CD4-positive, alpha-beta T cell treated with Interleukin-1 beta for 1 hour (primary cell): ENCODE measurements around the gene ELF3.
A peak's percentile ranks its signal among the peaks of the same experiment; 100 is the strongest.
"Not testable (repeated sequence)": the region's sequence is repeated elsewhere in the genome, so short reads cannot be mapped to it uniquely, and the experiment has no call there.

Experiments used
- DNase-seq, 2 donors: peaks; one replicate each; pipeline ENCODE4 v3.0.0-alpha.2; 2020 to 2022

Gene ELF3

DNA sequence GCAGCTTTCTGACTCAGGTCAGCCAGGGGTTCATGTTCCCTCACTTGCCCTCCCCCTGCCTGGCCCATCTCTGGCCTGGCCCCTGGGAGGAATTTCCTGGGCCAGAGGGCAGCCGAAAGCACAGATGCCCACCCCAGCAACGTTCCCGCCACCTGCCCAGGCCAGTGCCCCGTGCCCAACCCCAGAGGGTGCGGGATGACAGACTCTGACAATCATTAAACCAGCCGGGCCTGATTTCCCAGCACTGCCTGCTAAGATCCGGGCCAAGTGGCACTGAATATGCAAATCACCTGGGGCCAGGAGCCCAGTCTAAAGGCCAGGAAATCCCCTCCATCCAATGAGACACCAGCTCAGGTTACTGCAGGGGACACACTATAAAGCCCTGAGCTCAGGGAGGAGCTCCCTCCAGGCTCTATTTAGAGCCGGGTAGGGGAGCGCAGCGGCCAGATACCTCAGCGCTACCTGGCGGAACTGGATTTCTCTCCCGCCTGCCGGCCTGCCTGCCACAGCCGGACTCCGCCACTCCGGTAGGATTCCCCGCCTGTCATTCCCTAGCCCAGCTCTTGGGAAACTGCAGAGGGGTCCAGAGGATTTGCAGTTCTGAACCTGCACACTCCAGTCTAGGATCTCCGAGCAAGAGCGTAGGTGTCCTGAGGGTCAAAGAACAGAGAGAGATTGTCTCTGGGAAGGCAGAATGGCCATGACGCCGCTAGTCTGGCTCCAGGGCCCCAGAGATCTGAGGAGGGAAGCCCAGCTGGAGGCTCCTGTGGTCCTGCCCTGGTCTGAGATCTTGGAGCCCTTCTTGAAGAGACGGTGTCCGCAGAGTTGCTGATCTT, at the start of gene ELF3:
ELF3 (plus strand) TSS at position 408 of the 836 bp plus-strand sequence. CDS start 550 bp downstream, outside the sequence.
- no peak for DNase-seq

- DNase-seq = not testable (repeated sequence)
These were observed 48.0 kb upstream of the ELF3 start for GRCh38 chr1:201962382-201962781.

GRCh38 chr1:201964261-201964660, 46.1 kb upstream of the ELF3 start:
- DNase-seq = no peak

DNA sequence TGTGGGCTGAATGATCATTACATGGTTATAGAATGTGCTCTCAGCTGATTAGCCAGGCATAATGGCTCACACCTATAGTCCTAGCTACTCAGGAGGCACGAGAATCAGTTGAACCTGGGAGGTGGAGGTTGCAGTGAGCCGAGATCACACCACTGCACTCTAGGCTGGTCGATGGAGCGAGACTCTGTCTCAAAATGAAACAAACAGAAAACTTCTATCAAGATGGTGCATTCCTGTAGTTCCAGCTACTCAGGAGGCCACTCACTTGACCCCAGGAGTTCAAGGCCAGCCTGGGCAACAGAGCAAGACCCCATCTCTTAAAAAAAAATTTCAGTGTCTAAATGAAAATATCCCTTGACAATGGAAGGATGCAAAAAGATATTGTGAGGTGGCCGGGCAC, 44.2 kb upstream of the ELF3 start:
- DNase-seq = no peak

- no peak for DNase-seq
These were observed 42.0 kb upstream of the ELF3 start for GRCh38 chr1:201968202-201968925.

GRCh38 chr1:201970334-201971159, 39.8 kb upstream of the ELF3 start:
- DNase-seq = no peak

- DNase-seq = peak; percentile 69 to 75
These were observed 28.2 kb upstream of the ELF3 start for GRCh38 chr1:201982082-201982622.

GRCh38 chr1:201982623-201983379, 27.6 kb upstream of the ELF3 start, which contains the start of gene RNPEP:
TSS of gene RNPEP (plus strand) at chr1:201982648. CDS start at chr1:201982667, 19 bp downstream.
- DNase-seq = peak; percentile 50 to 56

- no peak for DNase-seq
These were observed 27.0 kb upstream of the ELF3 start for GRCh38 chr1:201983380-201983805.

GRCh38 chr1:201984446-201984845, 25.9 kb upstream of the ELF3 start:
- DNase-seq = no peak

DNA sequence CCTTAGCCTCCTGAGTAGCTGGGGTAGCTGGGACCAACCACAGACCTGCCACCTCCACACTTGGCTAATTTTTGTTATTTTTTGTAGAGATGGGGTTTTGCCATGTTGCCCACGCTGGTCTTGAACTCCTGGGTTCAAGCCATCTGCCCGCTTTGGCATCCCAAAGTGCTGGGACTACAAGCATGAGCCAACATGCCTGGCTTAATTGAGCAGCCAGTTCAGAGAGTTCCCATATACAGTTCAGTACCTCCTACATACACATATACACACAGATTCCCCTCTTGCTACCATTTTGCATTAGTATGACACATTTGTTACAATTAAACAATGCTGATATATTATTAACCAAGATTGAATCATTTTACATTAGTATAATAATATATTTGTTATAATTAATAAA, 25.0 kb upstream of the ELF3 start:
- DNase-seq = no peak

- no peak for DNase-seq
These were observed 21.8 kb upstream of the ELF3 start for GRCh38 chr1:201988601-201989000.

DNA sequence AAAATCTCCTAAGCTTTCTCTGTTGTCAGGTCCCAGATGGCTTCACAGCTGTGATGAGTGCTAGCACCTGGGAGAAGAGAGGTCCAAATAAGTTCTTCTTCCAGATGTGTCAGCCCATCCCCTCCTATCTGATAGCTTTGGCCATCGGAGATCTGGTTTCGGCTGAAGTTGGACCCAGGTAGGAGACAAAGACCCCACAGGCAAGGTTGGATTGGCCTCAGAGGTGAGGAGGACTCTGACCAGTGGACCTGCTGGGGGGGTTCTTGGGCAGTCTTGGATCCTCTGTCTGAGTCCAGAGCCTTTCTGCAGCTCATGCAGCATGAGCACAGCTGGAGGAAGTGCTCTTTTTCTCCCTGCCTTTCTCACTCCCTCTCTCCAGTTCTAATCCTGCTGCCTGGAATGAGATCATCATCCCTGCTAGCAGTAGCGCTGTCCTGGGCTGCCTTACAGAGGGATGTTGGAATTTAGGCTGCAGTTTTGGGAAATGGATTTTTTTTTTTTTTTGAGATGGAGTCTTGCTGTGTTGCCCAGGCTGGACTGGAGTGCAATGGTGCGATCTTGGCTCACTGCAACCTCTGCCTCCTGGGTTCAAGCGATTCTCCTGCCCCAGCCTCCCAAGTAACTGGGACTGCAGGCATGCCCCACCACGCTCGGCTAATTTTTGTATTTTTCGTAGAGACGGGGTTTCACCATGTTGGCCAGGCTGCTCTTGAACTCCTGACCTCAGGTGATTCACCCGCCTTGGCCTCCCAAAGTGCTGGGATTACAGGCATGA, 20.8 kb upstream of the ELF3 start:
- DNase-seq = no peak

GRCh38 chr1:201990427-201990826, 20.0 kb upstream of the ELF3 start:
- DNase-seq = no peak

GRCh38 chr1:201999625-202000238, 10.7 kb upstream of the ELF3 start:
- DNase-seq = peak in 1 of 2 donors; percentile 33

DNA sequence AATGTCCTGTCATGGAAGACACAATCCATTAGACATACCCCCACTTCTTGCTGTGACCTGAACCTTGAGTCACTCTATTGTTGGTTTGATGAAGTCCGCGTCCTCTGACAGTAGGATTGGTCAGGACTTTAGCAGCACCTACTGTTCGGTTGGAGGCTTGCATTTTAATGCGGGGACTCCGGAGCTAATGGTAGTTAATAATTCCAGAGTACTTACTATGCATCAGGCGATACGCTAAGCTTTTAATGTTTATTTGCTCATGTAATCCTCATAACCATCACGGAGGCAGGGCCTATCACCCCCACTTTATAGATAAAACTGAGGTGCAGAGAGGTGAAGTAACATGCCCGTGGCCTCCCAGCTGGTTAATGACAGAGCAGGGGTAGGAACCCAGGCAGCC, 7.9 kb upstream of the ELF3 start:
- DNase-seq = no peak

DNA sequence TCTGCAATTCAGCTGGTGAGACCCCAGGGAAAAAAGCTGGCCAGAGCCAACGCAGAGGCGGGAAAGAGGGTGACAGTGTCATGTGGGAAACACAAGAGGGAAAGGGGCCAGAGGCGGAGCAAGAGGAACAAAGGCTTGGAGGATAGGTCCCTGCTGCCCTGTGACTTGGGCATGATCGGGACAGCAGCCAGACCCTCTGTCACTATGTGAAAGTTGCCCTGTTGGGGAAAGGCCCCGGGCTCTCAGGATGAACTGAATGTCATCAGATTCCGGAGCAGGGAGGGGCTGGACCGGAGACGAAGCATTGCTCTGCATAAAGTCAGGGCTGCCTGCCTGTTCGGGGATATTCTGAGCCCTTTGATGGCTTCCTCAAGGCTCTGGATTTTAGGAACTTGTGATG, 5.7 kb upstream of the ELF3 start:
- DNase-seq = no peak

- DNase-seq = no peak
These were observed 4.4 kb upstream of the ELF3 start for GRCh38 chr1:202005958-202006357.

- no peak for DNase-seq
These were observed 3.1 kb upstream of the ELF3 start for GRCh38 chr1:202007304-202007703.

GRCh38 chr1:202007805-202008489, 2.4 kb upstream of the ELF3 start:
- no peak for DNase-seq
